Adrenal gland (tissue), 5 donors: ENCODE measurements around the gene DMD.

Source experiments
- CTCF ChIP-seq, 6 experiments: fragments of 450-650 bp in 4 of 6; fragments of 200-600 bp in 2 of 6; sonication (generic) in 1 of 6; IDR thresholded peaks; 1 replicate in 5 of 6; 2 replicates in 1 of 6; pipeline versions ENCODE4 v1.5.1 to v1.8.0; 2016 to 2021; ENCODE audit warnings: antibody characterized with exemption in 6 of 6, mild to moderate bottlenecking in 2 of 6, moderate library complexity in 1 of 6
- POLR2A ChIP-seq, 2 donors: fragments of 450-650 bp; IDR thresholded peaks; one replicate each; pipeline ENCODE4 v1.6.1; 2017; ENCODE audit warnings: antibody characterized with exemption in 2 of 2, mild to moderate bottlenecking in 2 of 2, moderate library complexity in 1 of 2
- donor health status: DM: no; HTN: no; CAD: no.

GRCh38 chrX:33133320-33133719 lies 78.0 kb downstream of the DMD start:
- TF ChIP-seq CTCF (IDR thresholded peaks at IDR 0.05) (no peak), POLR2A (IDR thresholded peaks at IDR 0.05) (no peak)
